PC-3 (cell line): ENCODE results near the gene ITGA1.

Source experiments
- EZH2phosphoT487 ChIP-seq: fragments of 300-600 bp; sonication (generic); IDR thresholded peaks from 2 replicates; pipeline ENCODE4 v1.6.1; 2018; ENCODE audit warnings: mild to moderate bottlenecking, antibody characterized with exemption, low read length, borderline replicate concordance
- TF ChIP-seq, protein P1 (sequence below): fragments of 300-600 bp; sonication (generic); conservative IDR thresholded peaks from 2 replicates; pipeline ENCODE4 v1.5.1; 2017; ENCODE audit warnings: antibody characterized with exemption, low read depth, mild to moderate bottlenecking, low read length

DNA sequence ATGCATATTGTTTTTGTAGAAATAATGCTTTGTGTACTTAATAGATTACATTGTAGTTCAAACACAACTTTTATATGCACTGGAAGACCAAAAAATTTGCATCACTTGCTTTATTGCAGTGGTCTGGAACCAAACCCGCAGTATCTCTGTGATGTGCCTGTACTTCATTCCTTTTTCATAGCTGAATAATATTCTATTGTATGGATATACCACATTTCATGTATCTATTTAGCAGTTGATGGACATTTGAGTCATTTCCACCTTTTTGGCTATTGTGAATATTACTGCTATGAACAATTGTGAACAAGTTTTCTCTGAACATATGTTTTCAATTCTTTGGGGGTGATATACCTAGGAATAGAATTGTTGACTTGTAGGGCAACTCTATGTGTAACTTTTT lies 40.1 kb downstream of the ITGA1 start:
- TF ChIP-seq, protein P1, sequence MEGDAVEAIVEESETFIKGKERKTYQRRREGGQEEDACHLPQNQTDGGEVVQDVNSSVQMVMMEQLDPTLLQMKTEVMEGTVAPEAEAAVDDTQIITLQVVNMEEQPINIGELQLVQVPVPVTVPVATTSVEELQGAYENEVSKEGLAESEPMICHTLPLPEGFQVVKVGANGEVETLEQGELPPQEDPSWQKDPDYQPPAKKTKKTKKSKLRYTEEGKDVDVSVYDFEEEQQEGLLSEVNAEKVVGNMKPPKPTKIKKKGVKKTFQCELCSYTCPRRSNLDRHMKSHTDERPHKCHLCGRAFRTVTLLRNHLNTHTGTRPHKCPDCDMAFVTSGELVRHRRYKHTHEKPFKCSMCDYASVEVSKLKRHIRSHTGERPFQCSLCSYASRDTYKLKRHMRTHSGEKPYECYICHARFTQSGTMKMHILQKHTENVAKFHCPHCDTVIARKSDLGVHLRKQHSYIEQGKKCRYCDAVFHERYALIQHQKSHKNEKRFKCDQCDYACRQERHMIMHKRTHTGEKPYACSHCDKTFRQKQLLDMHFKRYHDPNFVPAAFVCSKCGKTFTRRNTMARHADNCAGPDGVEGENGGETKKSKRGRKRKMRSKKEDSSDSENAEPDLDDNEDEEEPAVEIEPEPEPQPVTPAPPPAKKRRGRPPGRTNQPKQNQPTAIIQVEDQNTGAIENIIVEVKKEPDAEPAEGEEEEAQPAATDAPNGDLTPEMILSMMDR: no peak
- no peak for TF ChIP-seq EZH2phosphoT487
